Heart right ventricle (tissue), 16 donors: ENCODE results near the gene HSPA12A. TPM values are rescaled to one million over a fixed set of nuclear protein-coding genes. Genes with fewer than 3 reads are reported as not detected.

Experiments
- ATAC-seq, 8 donors: fragments of 200-7000 bp; cut with Tn5 transposase; one replicate each; pipeline ENCODE4 v1.9.1; 2020; ENCODE audit warnings: mild to moderate bottlenecking in 8 of 8, moderate library complexity in 8 of 8, moderate number of reproducible peaks in 1 of 8
- DNase-seq, 2 donors: peaks; one replicate each; pipeline ENCODE4 v3.0.0-alpha.2; 2020
- H3K27ac ChIP-seq, 10 donors: fragments of 200-600 bp; sonication (generic) in 2 of 10; one replicate each; pipeline versions ENCODE4 v1.5.0 to v1.8.0; 2020 to 2022; ENCODE audit warnings: mild to moderate bottlenecking in 3 of 10
- H3K27me3 ChIP-seq, 7 donors: fragments of 200-600 bp; one replicate each; pipeline ENCODE4 v1.8.0; 2021 to 2022; ENCODE audit warnings: mild to moderate bottlenecking in 2 of 7
- H3K36me3 ChIP-seq, 9 donors: fragments of 200-600 bp; sonication (generic) in 1 of 9; one replicate each; pipeline versions ENCODE4 v1.5.0 to v1.8.0; 2020 to 2022; ENCODE audit warnings: mild to moderate bottlenecking in 2 of 9
- H3K4me1 ChIP-seq, 9 donors: fragments of 200-600 bp; sonication (generic) in 1 of 9; one replicate each; pipeline versions ENCODE4 v1.5.0 to v1.8.0; 2020 to 2022; ENCODE audit warnings: mild to moderate bottlenecking in 4 of 9
- H3K4me3 ChIP-seq, 10 donors: fragments of 200-600 bp; sonication (generic) in 2 of 10; one replicate each; pipeline versions ENCODE4 v1.5.0 to v1.8.0; 2020 to 2022; ENCODE audit warnings: mild to moderate bottlenecking in 7 of 10, moderate library complexity in 2 of 10
- H3K9me3 ChIP-seq, 11 donors: fragments of 200-600 bp in 10 of 11; sonication (generic) in 2 of 11; one replicate each; pipeline versions ENCODE4 v1.5.0 to v1.8.0; 2013 to 2022; ENCODE audit warnings: mild to moderate bottlenecking in 2 of 11, control low read depth in 1 of 11, moderate library complexity in 1 of 11
- CTCF ChIP-seq, 9 donors: fragments of 200-600 bp; sonication (generic) in 2 of 9; IDR thresholded peaks; one replicate each; pipeline versions ENCODE4 v1.5.0 to v1.8.0; 2021 to 2022; ENCODE audit warnings: antibody characterized with exemption in 9 of 9, mild to moderate bottlenecking in 5 of 9, moderate library complexity in 1 of 9
- WGBS, 2 donors: extraction: QIAGEN DNeasy Blood & Tissue Kit; methylation state at CpG; one replicate each; pipeline ENCODE4 v1.1.7; 2013; ENCODE audit warnings: inconsistent platforms in 1 of 2; 5-methylcytosine and 5-hydroxymethylcytosine counted together
- intact Hi-C, 10 donors: fragments of 100-400 bp; cut with DNase I; formaldehyde crosslinking; loops; one replicate each; pipeline versions ENCODE4 v1.11.1 to v1.14.2; 2022
- polyA plus RNA-seq, 2 donors: library from polyadenylated mRNA; stranded (reverse); fragments of 200-250 nt; gene quantifications; one replicate each; pipeline ENCODE4 v1.2.3, GENCODE V29; 2013
- total RNA-seq, 10 donors: library from RNA; stranded (reverse); fragmentation: NEBNext Ultra II Directional in 3 of 10; extraction: Animal tissue kit (Norgen Biotek cat#: 25700) in 3 of 10; gene quantifications; one replicate each; pipeline versions ENCODE4 v1.2.1 to v1.2.4, GENCODE V29; 2021 to 2023
- donor health status: Arrhythmogenic right ventricular cardiomyopathy.
- donor health status: ischemic (EF 13 %, LVEDD 7.1; RV severe dilation, severe dysfunction).
- donor health status: healthy with polysubstance abuse.
- donor health status: DM: no; HTN: yes; CAD: no.
- donor health status: DM: no; HTN: no; CAD: no.
- donor health status: ischemic (EF 25% LVEDD 6.9; RV normal size, moderate dysfunction).
- donor health status: ischemic (EF 25% LVEDD 5.7; RV mildly dilated, moderate dysfunction).
- donor health status: healthy.
- donor health status: DM: yes; HTN: yes; CAD: no.
- donor health status: Ischemic cardiomyopathy.
- donor health status: ischemic (EF 35%, LVEDD 5.7; RV mildly dilated, moderate dysfunction).
- donor health status: nonischemic (EF 11% LVEDD 7.7; RV severe dilation, severe dysfunction).
- donor health status: DM: yes; HTN: yes; CAD: no.
- donor health status: PGD.
- donor health status: ischemic (EF 29% LVEDD 5.4; RV normal size, mild dysfunction).
- donor health status: nonischemic (EF 23%, LVEDD 6.1; RV moderate dilation, normal function).

Gene HSPA12A
- total and polyA plus RNA-seq, 12 donors: 5.1 to 18.1 (median 10.2) TPM

- peak in 2 of 8 donors; percentile 4 to 20 for ATAC-seq
- Histone ChIP-seq H3K4me1 (peaks cover 0 to 19% (median 0%) of the 10 kb centered on the region in 9 donors), H3K9me3 (no peaks in the 10 kb centered on the region), H3K36me3 (no peaks in the 10 kb centered on the region), H3K4me3 (no peak overlapping the region), H3K27me3 (no peaks in the 10 kb centered on the region), H3K27ac (no peak overlapping the region)
- no peak for TF ChIP-seq CTCF (IDR thresholded peaks at IDR 0.05)
- intact Hi-C loops: no loop called here
- no peak for DNase-seq
- 70 to 72% methylated on average over 11 of the region's 11 CpGs for WGBS, 2 donors
Observed at GRCh38 chr10:116704926-116705325, 37.4 kb downstream of the HSPA12A start.

DNA sequence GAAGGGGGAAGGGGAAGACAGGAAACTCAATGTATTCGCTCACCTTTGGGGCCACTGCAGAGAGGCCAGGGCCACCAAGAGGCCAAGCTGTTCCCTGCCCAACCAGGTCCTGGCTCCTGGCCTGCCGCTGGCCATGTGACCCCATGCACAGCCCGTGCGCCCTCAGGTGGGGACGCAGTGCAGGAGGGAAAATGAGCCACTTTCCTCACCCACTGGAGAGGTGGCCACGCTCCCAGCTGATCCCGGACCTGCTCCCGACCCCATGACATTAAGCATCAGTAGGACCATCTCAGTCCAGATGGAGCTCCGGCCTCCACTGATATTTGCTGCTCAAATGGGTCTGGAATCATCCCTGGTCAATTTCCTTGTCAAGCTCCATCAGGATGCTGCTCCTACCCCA, 40.2 kb downstream of the HSPA12A start:
- no peak for TF ChIP-seq CTCF (IDR thresholded peaks at IDR 0.05)
- intact Hi-C loops: no loop called here
- WGBS, 2 donors: 85 to 89% methylated on average over 9 of the region's 9 CpGs
- no peaks in the 10 kb centered on the region for H3K27me3 ChIP-seq
- DNase-seq (no peak), ATAC-seq (no peak)
- H3K4me1 ChIP-seq: peaks cover 0 to 20% (median under 1%) of the 10 kb centered on the region in 9 donors
- no peak overlapping the region for H3K27ac ChIP-seq
- no peak overlapping the region for H3K4me3 ChIP-seq
- peaks cover 0 to 11% (median 0%) of the 10 kb centered on the region in 9 donors for H3K36me3 ChIP-seq
- no peaks in the 10 kb centered on the region for H3K9me3 ChIP-seq

DNA sequence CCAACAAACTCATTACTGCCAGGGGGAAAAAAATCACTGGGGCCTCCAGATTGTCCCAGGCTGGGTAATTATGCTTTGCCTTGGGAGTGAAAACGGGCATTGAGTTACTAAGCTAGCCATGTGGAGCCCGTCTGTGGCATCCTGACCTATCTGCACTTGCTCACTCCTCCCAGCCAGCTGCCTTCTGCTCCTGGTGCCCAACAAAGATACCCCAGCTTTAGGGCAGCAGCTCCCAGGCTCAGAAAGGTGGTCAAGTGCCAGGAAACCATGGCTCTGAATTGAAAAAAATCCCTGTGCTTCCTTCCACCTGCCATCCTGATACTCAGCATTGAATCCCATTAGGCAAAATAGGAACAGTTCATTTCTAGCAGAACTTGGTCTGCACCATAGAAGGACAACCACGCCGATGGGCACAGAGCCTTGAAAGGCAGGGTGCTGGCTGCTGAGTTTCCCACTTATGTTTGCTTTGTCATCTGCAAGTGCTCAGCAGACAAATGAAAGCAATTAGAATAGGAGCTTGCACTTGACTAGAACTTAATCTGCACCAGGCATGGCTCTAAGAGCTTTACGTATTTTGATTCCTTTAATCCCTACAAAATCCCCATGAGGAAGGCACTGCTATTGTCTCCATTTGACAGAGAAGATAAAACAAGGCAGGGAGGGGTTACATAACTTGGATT, 42.8 kb downstream of the HSPA12A start:
- DNase-seq: no peak
- Histone ChIP-seq H3K4me1 (peaks cover 0 to 15% (median 0%) of the 10 kb centered on the region in 9 donors), H3K36me3 (peaks cover 0 to 11% (median 0%) of the 10 kb centered on the region in 9 donors), H3K27me3 (no peaks in the 10 kb centered on the region), H3K4me3 (no peak overlapping the region), H3K9me3 (no peaks in the 10 kb centered on the region), H3K27ac (no peak overlapping the region)
- no peak for TF ChIP-seq CTCF (IDR thresholded peaks at IDR 0.05)
- intact Hi-C loops: loop anchor here in 1 of 10 donors (10.0 kb wide), 1 partner anchor 45 kb away; the partner anchor contains the start of gene HSPA12A
- no peak for ATAC-seq
- WGBS, 2 donors: 54 to 65% methylated on average over 5 of the region's 5 CpGs

DNA sequence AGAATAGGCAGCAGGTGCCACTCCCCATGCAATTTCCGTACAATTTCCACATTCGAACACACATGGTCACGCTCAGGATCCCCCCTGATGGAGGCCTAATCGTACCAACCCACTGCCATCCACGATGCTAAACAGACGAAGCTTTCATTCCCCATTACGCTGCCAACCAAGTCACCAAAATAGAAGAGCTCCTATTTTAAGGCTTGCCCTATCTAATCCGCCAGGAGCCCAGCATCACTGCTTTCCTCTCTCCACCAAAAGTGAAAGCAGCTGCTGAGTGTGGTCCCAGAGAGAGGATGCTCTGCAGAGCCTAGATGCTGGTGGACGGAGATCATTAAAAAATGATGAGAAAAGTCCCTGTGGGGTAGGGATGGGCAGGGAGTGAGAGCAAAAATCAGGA, 43.3 kb downstream of the HSPA12A start:
- peaks cover 0 to 11% (median 0%) of the 10 kb centered on the region in 9 donors for H3K36me3 ChIP-seq
- H3K27me3 ChIP-seq: no peaks in the 10 kb centered on the region
- TF ChIP-seq CTCF (IDR thresholded peaks at IDR 0.05): no peak
- no peaks in the 10 kb centered on the region for H3K9me3 ChIP-seq
- peak; percentile 52 to 87 (median 83) for ATAC-seq
- intact Hi-C loops: loop anchor here in 1 of 10 donors (10.0 kb wide), 1 partner anchor 46 kb away; the partner anchor contains the start of gene HSPA12A
- H3K4me1 ChIP-seq: peaks cover 0 to 21% (median 0%) of the 10 kb centered on the region in 9 donors
- peak in 1 of 2 donors; percentile 28 for DNase-seq
- no peak overlapping the region for H3K27ac ChIP-seq
- 41 to 59% methylated on average over 9 of the region's 9 CpGs for WGBS, 2 donors
- H3K4me3 ChIP-seq: no peak overlapping the region
